ENCODE results near the gene PABPC1L.
A peak's percentile ranks its signal among the peaks of the same experiment; 100 is the strongest.

The PABPC1L gene

GRCh38 chr20:44942264-44942973 lies 32.6 kb downstream of the PABPC1L start:
- no peak for DNase-seq (ENCODE audit: low read depth)

- DNase-seq (ENCODE audit: low read depth), result no peak
Measured at GRCh38 chr20:44943828-44944227, 34.0 kb downstream of the PABPC1L start.

GRCh38 chr20:44945261-44945660 lies 35.4 kb downstream of the PABPC1L start:
- DNase-seq (ENCODE audit: low read depth), result no peak

- DNase-seq (ENCODE audit: low read depth), result no peak
Measured at GRCh38 chr20:44946271-44946852, 36.5 kb downstream of the PABPC1L start.

GRCh38 chr20:44948107-44948506 lies 38.2 kb downstream of the PABPC1L start:
- DNase-seq (ENCODE audit: low read depth), result no peak

GRCh38 chr20:44948513-44948912 lies 38.7 kb downstream of the PABPC1L start:
- DNase-seq (ENCODE audit: low read depth), result no peak

- no peak for DNase-seq (ENCODE audit: low read depth)
Measured at GRCh38 chr20:44950368-44950767, 40.5 kb downstream of the PABPC1L start.

- DNase-seq (ENCODE audit: low read depth), result no peak
Measured at GRCh38 chr20:44952731-44953130, 42.9 kb downstream of the PABPC1L start.

- no peak for DNase-seq (ENCODE audit: low read depth)
Measured at GRCh38 chr20:44954211-44954610, 44.4 kb downstream of the PABPC1L start.

- no peak for DNase-seq (ENCODE audit: low read depth)
Measured at GRCh38 chr20:44955270-44955669, 45.4 kb downstream of the PABPC1L start.

GRCh38 chr20:44956410-44956809 lies 46.5 kb downstream of the PABPC1L start:
- no peak for DNase-seq (ENCODE audit: low read depth)

- DNase-seq (ENCODE audit: low read depth), result no peak
Measured at GRCh38 chr20:44958276-44958675, 48.4 kb downstream of the PABPC1L start.

GRCh38 chr20:44959082-44959637 lies 49.3 kb downstream of the PABPC1L start:
- DNase-seq (ENCODE audit: low read depth), result no peak

- DNase-seq (ENCODE audit: low read depth), result no peak
Measured at GRCh38 chr20:44959638-44960102, 49.8 kb downstream of the PABPC1L start.

- DNase-seq (ENCODE audit: low read depth), result peak; percentile 91
Measured at GRCh38 chr20:44960103-44960852, 50.4 kb downstream of the PABPC1L start, which contains the start of gene TOMM34. TSS of gene TOMM34 (minus strand) at chr20:44960397. CDS start at chr20:44960333, 64 bp downstream.

- DNase-seq (ENCODE audit: low read depth), result no peak
Measured at GRCh38 chr20:44961011-44961869, 51.4 kb downstream of the PABPC1L start.

- no peak for DNase-seq (ENCODE audit: low read depth)
Measured at GRCh38 chr20:44961870-44962267, 52.0 kb downstream of the PABPC1L start.

- DNase-seq (ENCODE audit: low read depth), result no peak
Measured at GRCh38 chr20:44962483-44962882, 52.6 kb downstream of the PABPC1L start.

GRCh38 chr20:44963325-44964215 lies 53.7 kb downstream of the PABPC1L start:
- DNase-seq (ENCODE audit: low read depth), result no peak

GRCh38 chr20:44965651-44966029 lies 55.8 kb downstream of the PABPC1L start:
- DNase-seq (ENCODE audit: low read depth), result no peak
